Gastrocnemius medialis (tissue), 4 donors: ENCODE data around the gene CSTB. TPM values are rescaled to one million over a fixed set of nuclear protein-coding genes. Genes with fewer than 3 reads are reported as not detected.

ENCODE experiments used
- ATAC-seq, 2 donors: fragments of 150-250 bp; one replicate each; pipeline ENCODE4 v1.9.1; 2016
- DNase-seq, 2 donors: peaks; one replicate each; pipeline ENCODE4 v3.0.0-alpha.2; 2019
- H3K27ac ChIP-seq, 4 donors: fragments of 200-600 bp; sonication (generic); 1 replicate in 1 of 4; 2 replicates in 3 of 4; pipeline ENCODE4 v1.5.1; 2016 to 2018; ENCODE audit warnings: mild to moderate bottlenecking in 2 of 4, moderate library complexity in 1 of 4
- H3K27me3 ChIP-seq, 3 donors: fragments of 200-600 bp; sonication (generic) in 2 of 3; 1 replicate in 1 of 3; 2 replicates in 2 of 3; pipeline versions ENCODE4 v1.5.1 to v1.6.0; 2016 to 2019; ENCODE audit warnings: mild to moderate bottlenecking in 1 of 3, moderate library complexity in 1 of 3
- H3K36me3 ChIP-seq, 2 donors: fragments of 200-600 bp; sonication (generic) in 1 of 2; one replicate each; pipeline ENCODE4 v1.5.1; 2017 to 2018
- H3K4me1 ChIP-seq, 2 donors: fragments of 200-600 bp; sonication (generic) in 1 of 2; one replicate each; pipeline ENCODE4 v1.5.1; 2016 to 2017; ENCODE audit warnings: mild to moderate bottlenecking in 2 of 2
- H3K4me3 ChIP-seq, 4 donors: fragments of 200-600 bp; sonication (generic) in 3 of 4; 1 replicate in 1 of 4; 2 replicates in 3 of 4; pipeline ENCODE4 v1.5.1; 2016 to 2019; ENCODE audit warnings: mild to moderate bottlenecking in 2 of 4
- H3K9me3 ChIP-seq, 3 donors: fragments of 200-600 bp; sonication (generic) in 2 of 3; 1 replicate in 1 of 3; 2 replicates in 2 of 3; pipeline ENCODE4 v1.5.1; 2016 to 2019
- POLR2A ChIP-seq, 2 donors: fragments of 450-650 bp; IDR thresholded peaks; one replicate each; pipeline ENCODE4 v1.6.1; 2017; ENCODE audit warnings: antibody characterized with exemption in 2 of 2, mild to moderate bottlenecking in 2 of 2, moderate library complexity in 2 of 2
- in situ Hi-C, 4 donors: fragments of 200-750 bp; cut with MboI; loops; one replicate each; pipeline versions ENCODE4 v1.15.0 to v1.8.0; 2017; ENCODE audit warnings: low sequenced_read_pairs in 4 of 4
- intact Hi-C: fragments of 100-400 bp; cut with DNase I; formaldehyde crosslinking; loops from one replicate; pipeline ENCODE4 v1.15.1; 2023; ENCODE audit warnings: low total_unique reads
- total RNA-seq, 4 donors: library from RNA; depleted of rRNA; stranded (reverse); fragments of >200 nt; gene quantifications; one replicate each; pipeline versions ENCODE4 v1.1.0 to v1.2.3, GENCODE V29; 2016
- TF ChIP-seq, protein P1 (sequence below), 5 experiments: fragments of 450-650 bp in 3 of 5; fragments of 200-600 bp in 2 of 5; sonication (generic) in 2 of 5; IDR thresholded peaks in 4 of 5; conservative IDR thresholded peaks in 1 of 5; 1 replicate in 4 of 5; 2 replicates in 1 of 5; pipeline ENCODE4 v1.5.1; 2016 to 2019; ENCODE audit warnings: antibody characterized with exemption in 5 of 5, mild to moderate bottlenecking in 3 of 5, moderate library complexity in 3 of 5

Gene CSTB
- total RNA-seq, 4 donors from 2014 or later: 1.3 to 5.9 (median 5.2) TPM

DNA sequence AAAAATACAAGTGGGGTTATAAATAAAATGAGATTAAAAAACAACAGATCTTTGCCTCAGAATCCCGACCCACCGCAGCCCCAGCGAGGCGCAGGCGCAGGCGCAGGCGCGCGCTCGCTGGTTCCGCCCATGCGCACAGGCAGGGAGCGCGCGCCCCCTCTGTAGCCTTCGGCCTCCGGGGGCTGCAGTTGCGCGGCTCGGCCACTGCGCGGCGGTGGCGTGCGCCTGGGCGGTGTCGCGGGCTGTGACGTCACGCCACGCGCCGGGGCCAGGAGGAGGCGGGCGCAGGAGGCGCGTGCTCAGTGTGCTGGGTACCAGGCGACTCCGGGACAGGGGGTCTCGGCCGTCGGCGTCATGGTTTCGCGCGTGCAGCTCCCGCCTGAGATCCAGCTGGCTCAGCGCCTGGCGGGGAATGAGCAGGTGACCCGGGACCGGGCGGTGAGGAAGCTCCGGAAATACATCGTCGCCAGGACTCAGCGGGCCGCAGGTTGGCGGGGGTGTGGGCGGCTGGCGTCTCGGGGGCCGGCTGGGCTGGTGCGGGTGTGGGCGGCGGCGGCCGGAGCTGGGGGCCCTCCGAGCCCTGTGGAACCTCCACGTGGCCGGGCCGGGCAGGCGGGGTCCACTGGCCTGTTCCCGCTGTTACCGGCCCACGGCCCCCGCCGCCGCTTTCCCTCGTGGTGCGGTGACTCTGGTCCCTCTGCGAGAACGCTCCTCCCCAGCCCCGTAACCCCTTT is 13.3 kb upstream of the CSTB start, which contains the start of gene RRP1:
Gene RRP1, plus strand, starts transcription at position 302 of the 734 bp plus-strand sequence. Its CDS starts 53 bp downstream, at position 355.
- peak within 1 kb of the TSS; percentile 70 to 78 (median 74) for H3K4me3 ChIP-seq
- TF ChIP-seq, protein P1, sequence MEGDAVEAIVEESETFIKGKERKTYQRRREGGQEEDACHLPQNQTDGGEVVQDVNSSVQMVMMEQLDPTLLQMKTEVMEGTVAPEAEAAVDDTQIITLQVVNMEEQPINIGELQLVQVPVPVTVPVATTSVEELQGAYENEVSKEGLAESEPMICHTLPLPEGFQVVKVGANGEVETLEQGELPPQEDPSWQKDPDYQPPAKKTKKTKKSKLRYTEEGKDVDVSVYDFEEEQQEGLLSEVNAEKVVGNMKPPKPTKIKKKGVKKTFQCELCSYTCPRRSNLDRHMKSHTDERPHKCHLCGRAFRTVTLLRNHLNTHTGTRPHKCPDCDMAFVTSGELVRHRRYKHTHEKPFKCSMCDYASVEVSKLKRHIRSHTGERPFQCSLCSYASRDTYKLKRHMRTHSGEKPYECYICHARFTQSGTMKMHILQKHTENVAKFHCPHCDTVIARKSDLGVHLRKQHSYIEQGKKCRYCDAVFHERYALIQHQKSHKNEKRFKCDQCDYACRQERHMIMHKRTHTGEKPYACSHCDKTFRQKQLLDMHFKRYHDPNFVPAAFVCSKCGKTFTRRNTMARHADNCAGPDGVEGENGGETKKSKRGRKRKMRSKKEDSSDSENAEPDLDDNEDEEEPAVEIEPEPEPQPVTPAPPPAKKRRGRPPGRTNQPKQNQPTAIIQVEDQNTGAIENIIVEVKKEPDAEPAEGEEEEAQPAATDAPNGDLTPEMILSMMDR (IDR thresholded peaks at IDR 0.05 in 4 of 5, conservative IDR thresholded peaks at IDR 0.05 in 1 of 5): peak in 4 of 5 experiments; percentile 100
- TF ChIP-seq POLR2A (IDR thresholded peaks at IDR 0.05): peak; percentile 88 to 90
- DNase-seq (peak; percentile 75 to 86), ATAC-seq (peak; percentile 91 to 94)
- in situ Hi-C loops: no loop called here
- H3K4me1 ChIP-seq: peaks cover 8 to 13% of the 10 kb centered on the region in 2 donors
- H3K9me3 ChIP-seq: no peaks in the 10 kb centered on the region
- intact Hi-C loops: loop anchor here (5.0 kb wide), 1 partner anchor 548 kb away; the partner anchor contains the start of gene CFAP410
- peak within 1 kb of the TSS; percentile 90 to 96 (median 92) for H3K27ac ChIP-seq
- peaks cover 0 to 30% of the 10 kb centered on the region in 2 donors for H3K36me3 ChIP-seq
- H3K27me3 ChIP-seq: no peaks in the 10 kb centered on the region

DNA sequence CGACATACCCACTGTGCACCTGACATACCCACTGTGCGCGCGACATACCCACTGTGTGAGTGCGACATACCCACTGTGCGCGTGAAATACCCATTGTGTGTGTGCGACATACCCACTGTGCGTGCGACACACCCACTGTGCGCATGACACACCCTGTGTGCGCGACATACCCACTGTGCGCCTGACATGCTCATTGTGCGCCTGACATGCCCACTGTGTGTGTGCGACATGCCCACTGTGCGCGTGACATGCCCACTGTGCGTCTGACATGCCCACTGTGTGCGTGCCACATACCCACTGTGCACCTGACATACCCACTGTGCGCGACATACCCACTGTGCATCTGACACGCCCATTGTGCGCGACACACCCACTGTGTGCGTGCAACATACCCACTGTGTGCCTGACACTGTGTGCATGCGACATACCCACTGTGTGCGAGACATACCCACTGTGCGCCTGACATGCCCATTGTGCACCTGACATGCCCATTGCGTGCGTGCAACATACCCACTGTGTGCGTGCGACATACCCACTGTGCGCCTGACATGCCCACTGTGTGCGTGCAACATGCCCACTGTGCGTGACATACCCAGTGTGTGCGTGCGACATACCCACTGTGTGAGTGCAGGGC is 10.8 kb upstream of the CSTB start:
- intact Hi-C loops (loop anchor here (5.0 kb wide), 1 partner anchor 550 kb away; the partner anchor contains the start of gene CFAP410), in situ Hi-C loops (no loop called here)
- DNase-seq (no peak), ATAC-seq (no peak)
- Histone ChIP-seq H3K27ac (no peak overlapping the region), H3K9me3 (no peaks in the 10 kb centered on the region), H3K4me3 (no peak overlapping the region), H3K36me3 (peaks cover 0 to 6% of the 10 kb centered on the region in 2 donors), H3K4me1 (peaks cover 8 to 13% of the 10 kb centered on the region in 2 donors), H3K27me3 (no peaks in the 10 kb centered on the region)
- TF ChIP-seq, protein P1 (IDR thresholded peaks at IDR 0.05 in 4 of 5, conservative IDR thresholded peaks at IDR 0.05 in 1 of 5): no peak
- no peak for TF ChIP-seq POLR2A (IDR thresholded peaks at IDR 0.05)

DNA sequence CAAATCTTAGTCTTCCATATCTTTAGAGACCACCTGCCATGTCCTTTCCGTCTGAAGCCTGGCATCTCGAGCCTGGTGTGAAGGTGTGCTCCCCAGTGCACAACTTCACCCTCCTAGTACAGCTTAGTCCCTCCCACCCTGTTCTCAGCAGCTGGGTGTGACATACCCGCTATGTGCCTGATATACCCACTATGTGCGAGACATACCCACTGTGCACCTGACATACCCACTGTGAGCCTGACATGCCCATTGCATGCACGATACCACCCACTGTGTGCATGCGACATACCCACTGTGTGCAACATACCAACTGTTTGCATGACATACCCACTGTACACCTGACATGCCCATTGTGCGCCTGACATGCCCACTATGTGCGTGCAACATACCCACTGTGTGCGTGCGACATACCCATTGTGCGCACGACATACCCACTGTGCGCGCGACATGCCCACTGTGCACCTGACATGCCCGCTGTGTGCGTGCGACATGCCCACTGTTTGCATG is 10.2 kb upstream of the CSTB start:
- H3K36me3 ChIP-seq: peaks cover 0 to under 1% of the 10 kb centered on the region in 2 donors
- peaks cover 8 to 13% of the 10 kb centered on the region in 2 donors for H3K4me1 ChIP-seq
- H3K9me3 ChIP-seq: no peaks in the 10 kb centered on the region
- H3K27ac ChIP-seq: no peak overlapping the region
- no peak overlapping the region for H3K4me3 ChIP-seq
- in situ Hi-C loops (no loop called here), intact Hi-C loops (loop anchor here (5.0 kb wide), 1 partner anchor 551 kb away; the partner anchor contains the start of gene CFAP410)
- no peaks in the 10 kb centered on the region for H3K27me3 ChIP-seq
- ATAC-seq (no peak), DNase-seq (no peak)
- TF ChIP-seq, protein P1 (IDR thresholded peaks at IDR 0.05 in 4 of 5, conservative IDR thresholded peaks at IDR 0.05 in 1 of 5): no peak
- no peak for TF ChIP-seq POLR2A (IDR thresholded peaks at IDR 0.05)

DNA sequence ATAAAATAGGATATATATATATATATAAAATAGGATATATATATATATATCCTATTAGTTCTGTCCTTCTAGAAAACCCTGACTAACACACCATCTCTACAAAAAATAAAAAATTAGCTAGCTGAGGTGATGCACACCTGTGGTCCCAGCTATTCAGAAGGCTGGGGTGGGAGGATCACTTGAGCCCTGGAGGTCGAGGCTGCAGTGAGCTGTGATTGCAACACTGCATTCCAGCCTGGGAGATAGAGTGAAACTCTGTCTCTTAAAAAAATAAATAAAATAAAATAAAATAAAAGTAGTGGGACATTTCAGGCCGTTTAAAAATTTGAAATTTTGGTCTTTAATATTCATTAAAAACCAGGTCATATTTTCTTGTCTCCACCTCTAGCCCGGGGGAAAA is 9.0 kb upstream of the CSTB start:
- in situ Hi-C loops: no loop called here
- DNase-seq (no peak), ATAC-seq (no peak)
- Histone ChIP-seq H3K9me3 (no peaks in the 10 kb centered on the region), H3K27me3 (no peaks in the 10 kb centered on the region), H3K36me3 (no peaks in the 10 kb centered on the region), H3K27ac (no peak overlapping the region), H3K4me1 (peaks cover 3% of the 10 kb centered on the region in 2 donors), H3K4me3 (no peak overlapping the region)
- intact Hi-C loops: loop anchor here (5.0 kb wide), 1 partner anchor 552 kb away; the partner anchor contains the start of gene CFAP410
- no peak for TF ChIP-seq POLR2A (IDR thresholded peaks at IDR 0.05)
- TF ChIP-seq, protein P1 (IDR thresholded peaks at IDR 0.05 in 4 of 5, conservative IDR thresholded peaks at IDR 0.05 in 1 of 5): no peak
